Fibroblast of peridontal ligament (primary cell): Measurements from ENCODE around the gene MTHFD1L.
"Not testable (repeated sequence)": the region's sequence is repeated elsewhere in the genome, so short reads cannot be mapped to it uniquely, and the experiment has no call there.

ENCODE experiments used
- DNase-seq: peaks from one replicate; pipeline ENCODE4 v3.0.0-alpha.2; 2010; ENCODE audit errors: extremely low read depth

Gene MTHFD1L

GRCh38 chr6:151093706-151094105 is 228.2 kb downstream of the MTHFD1L start:
- DNase-seq = no peak

GRCh38 chr6:151095538-151096254 is 230.2 kb downstream of the MTHFD1L start:
- DNase-seq = no peak

- peak; percentile 81 for DNase-seq
Observed at GRCh38 chr6:151096255-151096612, 230.7 kb downstream of the MTHFD1L start.

- DNase-seq = peak; percentile 30
Observed at GRCh38 chr6:151096691-151097606, 231.4 kb downstream of the MTHFD1L start.

GRCh38 chr6:151098166-151098565 is 232.7 kb downstream of the MTHFD1L start:
- peak; percentile 52 for DNase-seq

- no peak for DNase-seq
Observed at GRCh38 chr6:151100326-151100725, 234.8 kb downstream of the MTHFD1L start.

GRCh38 chr6:151101161-151101815 is 235.8 kb downstream of the MTHFD1L start:
- DNase-seq = peak; percentile 65

GRCh38 chr6:151101816-151102694 is 236.6 kb downstream of the MTHFD1L start:
- no peak for DNase-seq

- DNase-seq = no peak
Observed at GRCh38 chr6:151103266-151103665, 237.8 kb downstream of the MTHFD1L start.

GRCh38 chr6:151107897-151108427 is 242.5 kb downstream of the MTHFD1L start:
- no peak for DNase-seq

- no peak for DNase-seq
Observed at GRCh38 chr6:151108548-151108947, 243.0 kb downstream of the MTHFD1L start.

- peak; percentile 86 for DNase-seq
Observed at GRCh38 chr6:151109361-151109760, 243.9 kb downstream of the MTHFD1L start.

- DNase-seq = no peak
Observed at GRCh38 chr6:151109869-151110575, 244.5 kb downstream of the MTHFD1L start.

GRCh38 chr6:151110576-151110905 is 245.0 kb downstream of the MTHFD1L start:
- DNase-seq = no peak

- DNase-seq = no peak
Observed at GRCh38 chr6:151111670-151112069, 246.2 kb downstream of the MTHFD1L start.

GRCh38 chr6:151112130-151112529 is 246.6 kb downstream of the MTHFD1L start:
- no peak for DNase-seq

GRCh38 chr6:151112884-151113283 is 247.4 kb downstream of the MTHFD1L start:
- not testable (repeated sequence) for DNase-seq

GRCh38 chr6:151113641-151114040 is 248.1 kb downstream of the MTHFD1L start:
- DNase-seq = no peak

GRCh38 chr6:151118461-151119123 is 253.1 kb downstream of the MTHFD1L start:
- DNase-seq = no peak
